WTC11 (cell line): ENCODE data around the gene ZNF326. TPM values are rescaled to one million over a fixed set of nuclear protein-coding genes. Genes with fewer than 3 reads are reported as not detected.

Experiments
- ATAC-seq: fragments of 200-7000 bp; cut with Tn5 transposase; 2 replicates; pipeline ENCODE4 v1.10.0; 2021; ENCODE audit warnings: mild to moderate bottlenecking, moderate library complexity
- CTCF ChIA-PET: fragments of 300-600 bp; sonication (Branson Sonifier 250); formaldehyde crosslinking; loops from one replicate; lab custom pipeline; 2021; ENCODE audit warnings: antibody characterized with exemption; lab: Charles Lee
- POLR2A ChIA-PET: fragments of 350-600 bp; sonication (Branson Sonifier 250); formaldehyde crosslinking; loops from one replicate; lab custom pipeline; 2021; ENCODE audit warnings: antibody characterized with exemption; lab: Charles Lee
- DNase-seq: peaks from one replicate; pipeline ENCODE4 v3.0.0; 2021; ENCODE audit warnings: low spot score
- H3K27ac Mint-ChIP-seq: 2 replicates; pipeline ENCODE4 v1.8.0; 2021; ENCODE audit warnings: mixed read lengths
- H3K27me3 Mint-ChIP-seq: 2 replicates; pipeline ENCODE4 v1.8.0; 2021; ENCODE audit warnings: low read depth, mild to moderate bottlenecking, moderate library complexity, mixed read lengths
- H3K36me3 Mint-ChIP-seq: 2 replicates; pipeline ENCODE4 v1.8.0; 2021; ENCODE audit warnings: mixed read lengths
- H3K4me1 Mint-ChIP-seq: 2 replicates; pipeline ENCODE4 v1.8.0; 2022; ENCODE audit warnings: mixed read lengths
- H3K4me3 Mint-ChIP-seq: 2 replicates; pipeline ENCODE4 v1.8.0; 2021; ENCODE audit warnings: mild to moderate bottlenecking, moderate library complexity, mixed read lengths
- H3K9me3 Mint-ChIP-seq: 2 replicates; pipeline ENCODE4 v1.8.0; 2021; ENCODE audit warnings: mixed read lengths
- CDX4 ChIP-seq: fragments of 250-450 bp; sonication (Bioruptor Pico); IDR thresholded peaks from 2 replicates; pipeline ENCODE4 v1.9.0; 2021; ENCODE audit warnings: moderate library complexity, mild to moderate bottlenecking, inconsistent platforms, borderline replicate concordance
- E2F5 ChIP-seq: sonication (generic); formaldehyde crosslinking; IDR thresholded peaks from 2 replicates; pipeline ENCODE4 v1.8.1; 2022; ENCODE audit warnings: mild to moderate bottlenecking, moderate library complexity, missing genetic modification reagents
- ELF4 ChIP-seq: sonication (generic); formaldehyde crosslinking; IDR thresholded peaks from 2 replicates; pipeline ENCODE4 v1.8.1; 2022; ENCODE audit warnings: low read depth, mild to moderate bottlenecking, moderate library complexity, missing genetic modification reagents
- GRHL2 ChIP-seq: fragments of 250-450 bp; sonication (Bioruptor Pico); IDR thresholded peaks from 2 replicates; pipeline ENCODE4 v1.8.0; 2022; ENCODE audit warnings: mild to moderate bottlenecking, moderate library complexity; ENCODE audit not compliant: insufficient replicate concordance, severe bottlenecking
- HMGXB4 ChIP-seq: sonication (generic); formaldehyde crosslinking; IDR thresholded peaks from 2 replicates; pipeline ENCODE4 v1.8.1; 2023; ENCODE audit warnings: mild to moderate bottlenecking, moderate library complexity, missing genetic modification reagents
- NFE2L1 ChIP-seq: sonication (generic); formaldehyde crosslinking; IDR thresholded peaks from 2 replicates; pipeline ENCODE4 v1.8.1; 2023; ENCODE audit warnings: missing genetic modification reagents
- NR2C2 ChIP-seq: sonication (generic); formaldehyde crosslinking; IDR thresholded peaks from 2 replicates; pipeline ENCODE4 v1.8.0; 2022; ENCODE audit warnings: mild to moderate bottlenecking, missing genetic modification reagents
- RELA ChIP-seq: sonication (generic); formaldehyde crosslinking; IDR thresholded peaks from 2 replicates; pipeline ENCODE4 v1.8.1; 2022; ENCODE audit warnings: missing genetic modification reagents, mild to moderate bottlenecking, borderline replicate concordance
- SMAD4 ChIP-seq: sonication (generic); formaldehyde crosslinking; IDR thresholded peaks from 2 replicates; pipeline ENCODE4 v1.8.0; 2022; ENCODE audit warnings: mild to moderate bottlenecking, missing genetic modification reagents
- ZNF138 ChIP-seq: sonication (generic); formaldehyde crosslinking; conservative IDR thresholded peaks from 2 replicates; pipeline ENCODE4 v1.8.1; 2022; ENCODE audit warnings: mild to moderate bottlenecking, moderate library complexity, missing genetic modification reagents
- ZNF317 ChIP-seq: sonication (generic); formaldehyde crosslinking; IDR thresholded peaks from 2 replicates; pipeline ENCODE4 v1.8.1; 2023; ENCODE audit warnings: low read depth, mild to moderate bottlenecking, moderate library complexity, missing genetic modification reagents, borderline replicate concordance
- ZNF512 ChIP-seq: sonication (generic); formaldehyde crosslinking; IDR thresholded peaks from 2 replicates; pipeline ENCODE4 v1.8.1; 2022; ENCODE audit warnings: missing genetic modification reagents, borderline replicate concordance
- ZNF532 ChIP-seq: fragments of 250-450 bp; sonication (Bioruptor Pico); IDR thresholded peaks from 2 replicates; pipeline ENCODE4 v1.9.0; 2021; ENCODE audit warnings: mild to moderate bottlenecking, borderline replicate concordance
- total RNA-seq: library from RNA; stranded (reverse); gene quantifications from 3 replicates; pipeline ENCODE4 v1.2.3, GENCODE V29; 2021
- TF ChIP-seq, protein P1 (sequence below): fragments of 250-450 bp; sonication (Bioruptor Pico); conservative IDR thresholded peaks from 2 replicates; pipeline ENCODE4 v1.9.0; 2021; ENCODE audit warnings: mild to moderate bottlenecking
- TF ChIP-seq, protein P2 (sequence below): sonication (generic); formaldehyde crosslinking; IDR thresholded peaks from 2 replicates; pipeline ENCODE4 v1.8.1; 2022; ENCODE audit warnings: low read depth, missing genetic modification reagents, borderline replicate concordance
- TF ChIP-seq, protein P3 (sequence below): sonication (generic); formaldehyde crosslinking; IDR thresholded peaks from 2 replicates; pipeline ENCODE4 v1.8.1; 2023; ENCODE audit warnings: mild to moderate bottlenecking, missing genetic modification reagents, moderate library complexity

The ZNF326 gene
- total RNA-seq, 1 experiment from 2014 or later, result 32.7 TPM

DNA sequence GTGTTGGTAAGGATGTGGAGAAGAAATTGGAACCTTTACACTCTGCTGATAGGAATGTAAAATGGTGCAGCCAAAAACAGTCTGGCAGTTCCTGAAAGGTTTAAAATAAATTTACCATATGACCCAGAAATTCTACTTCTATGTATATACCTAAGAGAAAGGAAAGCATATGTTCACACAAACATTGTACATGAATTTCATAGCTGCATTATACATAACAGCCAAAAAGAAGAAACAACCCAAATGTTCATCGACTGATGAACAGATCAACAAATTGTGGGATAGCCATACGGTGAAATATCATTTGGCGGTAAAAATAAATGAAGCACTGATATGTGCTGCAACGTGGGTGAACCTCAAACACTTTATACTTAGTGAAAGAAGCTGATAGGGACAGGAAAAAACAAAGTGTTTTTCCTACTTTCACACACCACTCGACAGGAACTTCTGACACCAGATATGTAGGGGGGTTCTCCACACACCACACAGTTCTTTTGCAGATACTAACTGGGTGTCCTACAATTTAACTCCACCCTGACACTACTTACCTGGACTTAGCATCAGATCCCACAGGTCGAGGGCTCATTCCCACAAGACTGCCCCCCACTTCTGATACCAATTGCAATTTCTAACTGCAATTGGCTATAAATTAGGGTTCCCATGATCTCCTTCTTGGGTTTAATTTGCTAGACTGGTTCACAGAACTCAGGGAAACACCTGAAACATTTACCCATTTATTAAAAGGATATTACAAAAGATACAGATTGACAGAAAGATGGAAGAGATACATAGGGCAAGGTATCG lies 35.9 kb upstream of the ZNF326 start:
- Mint-ChIP-seq H3K9me3 (peaks cover 17% of the 10 kb centered on the region), H3K36me3 (peaks cover 8% of the 10 kb centered on the region), H3K27me3 (no peaks in the 10 kb centered on the region; the same call in none of the 2 replicates), H3K4me1 (peaks cover 24% of the 10 kb centered on the region), H3K27ac (no peak overlapping the region), H3K4me3 (no peak overlapping the region)
- TF ChIP-seq HMGXB4 (CRISPR knock-in tag), result no peak
- no peak for TF ChIP-seq NFE2L1 (CRISPR knock-in tag)
- TF ChIP-seq ZNF532 (CRISPR knock-in tag), result no peak
- no peak for TF ChIP-seq E2F5 (CRISPR knock-in tag)
- TF ChIP-seq ZNF512 (CRISPR knock-in tag), result no peak
- no peak for TF ChIP-seq CDX4 (CRISPR knock-in tag)
- no peak for TF ChIP-seq SMAD4
- TF ChIP-seq ELF4, result no peak
- TF ChIP-seq NR2C2, result no peak
- TF ChIP-seq, protein P1, sequence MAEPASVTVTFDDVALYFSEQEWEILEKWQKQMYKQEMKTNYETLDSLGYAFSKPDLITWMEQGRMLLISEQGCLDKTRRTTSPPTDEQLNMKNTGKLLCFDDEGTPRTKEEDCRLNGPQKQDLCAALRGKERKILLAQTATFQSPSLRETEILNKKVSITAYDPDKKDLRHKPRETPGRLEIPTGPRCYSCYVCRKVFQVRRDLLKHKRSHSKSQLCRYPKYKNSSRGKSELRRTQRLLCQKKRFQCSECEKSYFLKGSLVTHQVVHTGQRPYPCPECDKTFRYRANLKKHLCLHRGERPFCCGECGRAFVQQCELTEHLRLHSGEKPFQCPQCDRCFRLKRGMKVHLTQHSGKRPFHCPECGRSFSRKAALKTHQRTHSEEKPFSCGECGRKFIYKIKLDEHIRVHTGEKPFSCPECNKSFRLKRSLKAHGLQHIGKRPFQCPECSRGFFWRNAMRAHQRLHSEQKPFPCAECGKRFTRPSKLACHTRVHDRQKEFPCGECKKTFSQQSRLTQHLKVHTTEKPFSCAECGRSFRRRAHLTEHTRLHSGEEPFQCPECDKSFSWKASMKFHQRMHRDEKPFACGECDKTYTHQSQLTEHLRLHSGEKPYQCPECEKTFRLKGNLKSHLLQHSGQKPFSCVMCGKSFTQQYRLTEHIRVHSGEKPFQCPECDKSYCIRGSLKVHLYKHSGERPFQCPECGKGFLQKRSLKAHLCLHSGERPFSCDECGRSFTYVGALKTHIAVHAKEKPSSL (CRISPR knock-in tag), result no peak
- TF ChIP-seq, protein P2, sequence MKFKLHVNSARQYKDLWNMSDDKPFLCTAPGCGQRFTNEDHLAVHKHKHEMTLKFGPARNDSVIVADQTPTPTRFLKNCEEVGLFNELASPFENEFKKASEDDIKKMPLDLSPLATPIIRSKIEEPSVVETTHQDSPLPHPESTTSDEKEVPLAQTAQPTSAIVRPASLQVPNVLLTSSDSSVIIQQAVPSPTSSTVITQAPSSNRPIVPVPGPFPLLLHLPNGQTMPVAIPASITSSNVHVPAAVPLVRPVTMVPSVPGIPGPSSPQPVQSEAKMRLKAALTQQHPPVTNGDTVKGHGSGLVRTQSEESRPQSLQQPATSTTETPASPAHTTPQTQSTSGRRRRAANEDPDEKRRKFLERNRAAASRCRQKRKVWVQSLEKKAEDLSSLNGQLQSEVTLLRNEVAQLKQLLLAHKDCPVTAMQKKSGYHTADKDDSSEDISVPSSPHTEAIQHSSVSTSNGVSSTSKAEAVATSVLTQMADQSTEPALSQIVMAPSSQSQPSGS, result no peak
- TF ChIP-seq ZNF138 (CRISPR knock-in tag), result no peak
- TF ChIP-seq GRHL2 (CRISPR knock-in tag), result no peak
- TF ChIP-seq RELA, result no peak
- TF ChIP-seq, protein P3, sequence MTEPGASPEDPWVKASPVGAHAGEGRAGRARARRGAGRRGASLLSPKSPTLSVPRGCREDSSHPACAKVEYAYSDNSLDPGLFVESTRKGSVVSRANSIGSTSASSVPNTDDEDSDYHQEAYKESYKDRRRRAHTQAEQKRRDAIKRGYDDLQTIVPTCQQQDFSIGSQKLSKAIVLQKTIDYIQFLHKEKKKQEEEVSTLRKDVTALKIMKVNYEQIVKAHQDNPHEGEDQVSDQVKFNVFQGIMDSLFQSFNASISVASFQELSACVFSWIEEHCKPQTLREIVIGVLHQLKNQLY (CRISPR knock-in tag), result no peak
- no peak for TF ChIP-seq ZNF317 (CRISPR knock-in tag)
- POLR2A ChIA-PET, result no interaction called here
- ATAC-seq, result no peak
- CTCF ChIA-PET, result interaction anchor here (1.7 kb wide), 1 partner anchor 116 kb away, joined by 3 read pairs; no protein-coding TSS in a partner anchor
- DNase-seq, result no peak
